VCaP (cell line): ENCODE results near the gene TIMM29.

Experiments used
- H3K27ac ChIP-seq: fragments of 450-650 bp; 2 replicates; pipeline ENCODE4 v1.5.1; 2017
- CTCF ChIP-seq: fragments of 450-650 bp; conservative IDR thresholded peaks from 2 replicates; pipeline ENCODE4 v1.5.1; 2017; ENCODE audit warnings: mild to moderate bottlenecking, moderate library complexity

Gene TIMM29

DNA sequence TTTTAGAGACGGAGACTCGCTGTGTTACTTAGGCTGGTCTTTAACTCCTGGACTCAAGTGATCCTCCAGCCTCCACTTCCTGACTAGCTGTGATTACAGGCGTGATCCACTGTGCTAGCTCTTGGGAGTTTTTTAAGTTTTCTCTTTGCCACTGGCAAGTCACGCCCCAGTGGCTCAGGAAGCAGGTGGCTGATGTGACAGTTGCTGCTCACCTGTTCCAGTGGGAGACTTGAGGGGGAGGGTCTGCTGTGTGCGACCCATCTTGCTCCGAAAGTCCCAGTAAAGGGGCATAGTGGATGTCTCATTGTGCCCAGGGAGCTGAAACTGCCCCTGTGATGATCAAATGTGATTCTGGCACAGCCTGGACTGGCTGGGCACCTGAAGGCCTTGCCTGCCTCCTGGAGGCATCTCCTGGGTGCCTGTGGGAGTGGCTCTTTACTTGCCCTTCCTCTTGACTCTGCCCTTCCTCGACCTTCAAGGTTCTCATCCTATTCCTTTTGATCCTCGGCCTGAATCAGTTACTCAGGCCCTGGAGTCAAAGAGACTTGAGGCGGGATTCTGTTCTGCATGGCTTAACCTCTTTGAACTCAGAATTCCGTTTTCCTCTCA, 40.0 kb downstream of the TIMM29 start:
- no peak overlapping the region for H3K27ac ChIP-seq

GRCh38 chr19:10971107-10971726, 42.6 kb downstream of the TIMM29 start:
- TF ChIP-seq CTCF, result no peak
- no peak overlapping the region for H3K27ac ChIP-seq

More for the DNA sequence above, 40.0 kb downstream of the TIMM29 start:
- TF ChIP-seq CTCF, result no peak

DNA sequence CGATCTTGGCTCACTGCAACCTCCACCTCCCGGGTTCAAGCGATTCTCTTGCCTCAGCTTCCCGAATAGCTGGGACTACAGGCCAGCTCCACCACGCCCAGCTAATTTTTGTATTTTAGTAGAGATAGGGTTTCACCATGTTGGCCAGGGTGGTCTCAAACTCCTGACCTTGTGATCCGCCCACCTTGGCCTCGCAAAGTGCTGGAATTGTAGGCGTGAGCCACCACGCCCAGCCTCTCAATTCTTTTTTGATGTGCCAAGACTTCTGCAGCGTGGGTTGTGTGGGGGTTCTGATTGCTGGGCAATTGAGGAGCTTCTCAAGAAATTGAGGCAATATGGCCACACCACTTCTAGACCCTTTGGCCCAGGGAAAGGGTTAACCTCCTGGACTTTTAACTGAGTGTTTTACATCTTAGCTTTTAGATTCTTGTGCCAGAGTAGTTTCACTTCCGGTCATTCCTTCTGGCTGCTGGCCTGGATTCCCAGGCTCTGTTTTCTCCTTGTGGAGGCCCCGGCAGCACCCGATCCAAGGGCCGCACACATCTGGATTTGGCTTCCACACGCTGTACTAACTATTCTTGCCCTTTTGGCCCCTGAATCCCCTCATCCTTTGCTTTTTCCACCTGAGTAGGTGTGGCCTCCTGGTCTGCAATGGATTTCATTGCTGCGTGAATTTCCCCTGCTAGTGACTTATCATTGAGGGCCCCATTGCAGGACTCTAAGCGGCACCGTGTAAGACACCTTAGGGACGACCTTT, 46.9 kb downstream of the TIMM29 start:
- TF ChIP-seq CTCF, result no peak
- no peak overlapping the region for H3K27ac ChIP-seq

GRCh38 chr19:10976131-10976892, 47.7 kb downstream of the TIMM29 start:
- no peak overlapping the region for H3K27ac ChIP-seq
- no peak for TF ChIP-seq CTCF

DNA sequence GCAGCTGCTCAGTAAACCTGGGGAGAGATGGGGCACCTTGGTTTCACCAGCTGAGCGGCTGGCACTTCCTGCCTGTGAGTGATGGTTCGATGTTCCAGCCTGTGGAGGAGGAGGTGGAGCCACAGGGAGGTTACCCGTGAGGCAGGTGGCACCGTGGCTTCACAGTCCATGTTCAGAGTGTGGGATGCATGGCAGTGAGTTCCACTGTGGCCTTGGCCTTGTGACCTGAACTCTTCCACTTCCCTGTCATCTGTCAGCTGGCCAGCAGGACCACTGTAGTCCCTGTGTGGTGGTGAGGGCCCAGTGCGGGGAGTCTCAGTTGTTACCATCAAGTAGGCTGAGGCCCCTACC, 49.1 kb downstream of the TIMM29 start:
- no peak for TF ChIP-seq CTCF
- H3K27ac ChIP-seq, result no peak overlapping the region
